A375 (cell line): Measurements from ENCODE around the gene RASL11A. TPM values are rescaled to one million over a fixed set of nuclear protein-coding genes. Genes with fewer than 3 reads are reported as not detected.

ENCODE experiments used
- small RNA-seq: library from RNA; depleted of rRNA; stranded (forward); fragments of <200 nt; gene quantifications from one replicate; pipeline ENCODE3, GENCODE V24; 2014
- total RNA-seq: library from RNA; depleted of rRNA; stranded (reverse); fragments of >200 nt; shearing (Covaris generic); gene quantifications from 2 replicates; pipeline ENCODE4 v1.2.3, GENCODE V29; 2014; rRNA removed

Gene RASL11A, protein sequence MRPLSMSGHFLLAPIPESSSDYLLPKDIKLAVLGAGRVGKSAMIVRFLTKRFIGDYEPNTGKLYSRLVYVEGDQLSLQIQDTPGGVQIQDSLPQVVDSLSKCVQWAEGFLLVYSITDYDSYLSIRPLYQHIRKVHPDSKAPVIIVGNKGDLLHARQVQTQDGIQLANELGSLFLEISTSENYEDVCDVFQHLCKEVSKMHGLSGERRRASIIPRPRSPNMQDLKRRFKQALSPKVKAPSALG
- 0.38 and 6.3 TPM in 2 replicates for total RNA-seq

DNA sequence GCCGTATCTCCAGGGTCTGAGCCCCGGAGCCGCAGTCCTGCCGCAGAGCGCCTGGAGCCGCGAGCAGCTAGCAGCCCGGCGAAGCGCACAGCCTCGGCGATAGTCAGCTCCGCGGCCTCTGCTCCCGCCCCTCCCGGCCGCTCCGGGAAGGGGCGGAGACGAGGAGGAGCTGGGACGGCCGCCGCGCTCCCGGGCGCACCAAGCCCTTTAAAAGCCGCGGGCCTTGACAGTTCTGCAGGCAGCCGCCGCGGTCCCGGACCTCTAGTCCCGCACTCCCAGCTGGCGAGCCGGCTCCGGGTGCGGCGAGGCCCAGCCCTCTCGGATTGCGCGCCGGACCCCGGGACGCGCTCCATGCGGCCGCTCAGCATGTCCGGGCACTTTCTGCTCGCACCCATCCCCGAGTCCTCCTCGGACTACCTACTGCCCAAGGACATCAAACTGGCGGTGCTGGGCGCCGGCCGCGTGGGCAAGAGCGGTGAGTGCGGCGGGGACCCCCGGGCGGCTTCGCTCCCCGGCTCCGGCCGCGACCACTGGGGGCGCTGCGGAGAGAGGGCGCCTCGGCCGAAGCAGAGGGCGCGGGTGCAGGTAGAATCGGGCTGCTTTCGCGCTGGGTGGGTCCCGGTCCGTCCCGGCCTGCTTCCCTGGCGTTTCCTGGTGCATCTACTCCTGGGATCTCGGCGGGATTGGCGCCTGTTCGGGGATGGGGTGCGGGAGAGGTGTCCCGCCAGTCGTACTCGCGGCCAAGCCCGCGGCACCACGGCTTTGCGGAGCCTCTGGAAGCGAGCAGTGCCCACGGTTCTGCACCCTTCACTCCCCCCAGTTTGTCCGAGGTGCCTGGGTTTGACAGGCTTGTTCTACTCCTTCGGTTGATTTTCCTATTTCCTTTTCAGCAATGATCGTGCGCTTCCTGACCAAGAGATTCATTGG, at the start of gene RASL11A:
Gene RASL11A, plus strand, starts transcription at position 237 of the 927 bp plus-strand sequence. Its CDS starts 115 bp downstream, at position 352.

DNA sequence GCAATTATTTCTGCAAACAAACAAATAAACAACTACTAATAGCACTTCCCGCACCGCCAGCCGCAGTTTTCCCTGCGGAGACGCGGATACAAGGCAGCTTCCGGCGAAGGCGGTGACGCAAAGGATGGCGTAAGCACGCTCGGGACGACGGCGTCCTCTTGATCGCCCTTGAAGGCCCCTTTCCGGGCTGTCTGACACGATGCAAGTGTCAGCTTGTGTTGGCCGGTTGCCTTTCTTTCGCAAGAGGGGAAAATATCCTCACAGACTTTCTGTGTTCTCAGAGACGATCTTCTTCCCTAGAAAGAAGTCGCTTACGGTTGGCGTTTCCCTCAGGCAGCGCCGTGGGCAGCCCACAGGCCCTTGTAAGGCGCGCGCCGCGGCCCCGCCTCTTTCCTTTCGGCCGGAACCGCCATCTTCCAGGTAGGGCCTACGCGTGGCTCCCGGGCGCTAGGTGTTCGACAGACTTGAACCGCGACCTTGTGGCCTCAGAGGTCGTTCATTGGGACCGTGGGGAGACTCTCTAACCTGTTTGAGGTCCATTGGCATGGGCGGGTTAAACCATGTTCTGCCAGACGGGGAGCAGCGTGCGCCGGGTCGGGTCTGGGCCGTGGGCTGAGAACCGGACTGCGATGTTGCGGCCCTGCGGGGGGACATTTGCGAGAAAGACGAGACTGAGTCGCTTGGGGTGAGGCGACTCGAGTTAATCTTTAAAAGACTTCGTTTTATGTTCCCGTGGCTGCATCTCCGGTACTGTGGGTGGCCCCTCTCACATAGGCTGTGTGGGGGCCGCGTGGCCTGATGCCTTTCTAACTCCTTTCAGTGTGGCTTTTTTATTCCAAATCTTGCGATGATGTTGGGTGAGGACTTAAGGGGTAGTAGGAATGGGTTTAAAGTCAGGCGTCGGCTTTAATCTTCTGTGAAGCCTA, 19.2 kb upstream of the RASL11A start, which contains the start of gene RPL21:
Gene RPL21, plus strand, starts transcription at position 393 of the 926 bp plus-strand sequence. CDS start 2,219 bp downstream, outside the sequence.

Small RNAs within 50 kb of the gene (small RNA-seq; reads per million reads assigned to genes)
- gene SNORA27 (not detected), gene SNORD102 (not detected)

Other genes starting within 250 kb of the RASL11A start
- 10.9 and 13.0 TPM in 2 replicates for gene USP12, start 99.0 kb upstream of the RASL11A start, total RNA-seq
- 630 and 838 TPM in 2 replicates for gene RPL21, start 19.3 kb upstream of the RASL11A start, total RNA-seq
- 87.9 and 101 TPM in 2 replicates for gene GTF3A, start 153.8 kb downstream of the RASL11A start, total RNA-seq
- 45.1 and 57.5 TPM in 2 replicates for gene MTIF3, start 179.7 kb downstream of the RASL11A start, total RNA-seq